Measurements from ENCODE around the gene COX6A1. TPM values are rescaled to one million over a fixed set of nuclear protein-coding genes. Genes with fewer than 3 reads are reported as not detected.
"Not testable (repeated sequence)": the region's sequence is repeated elsewhere in the genome, so short reads cannot be mapped to it uniquely, and the experiment has no call there.

The COX6A1 gene
- total RNA-seq, 1 experiment from 2014 or later, result 430 TPM

GRCh38 chr12:120468325-120468820, 30.5 kb downstream of the COX6A1 start:
- peak; percentile 59 for DNase-seq (ENCODE audit: low read depth)

GRCh38 chr12:120468821-120469449, 31.0 kb downstream of the COX6A1 start:
- DNase-seq (ENCODE audit: low read depth), result no peak

GRCh38 chr12:120469450-120470149, 31.7 kb downstream of the COX6A1 start, which contains the start of gene SRSF9:
Gene SRSF9 (minus strand): TSS chr12:120469748. CDS start chr12:120469609, 139 bp downstream.
- peak; percentile 92 for DNase-seq (ENCODE audit: low read depth)

GRCh38 chr12:120470150-120470784, 32.4 kb downstream of the COX6A1 start:
- DNase-seq (ENCODE audit: low read depth), result peak; percentile 27

- DNase-seq (ENCODE audit: low read depth), result no peak
Observed at GRCh38 chr12:120472521-120472920, 34.6 kb downstream of the COX6A1 start.

- no peak for DNase-seq (ENCODE audit: low read depth)
Observed at GRCh38 chr12:120473807-120474615, 36.1 kb downstream of the COX6A1 start.

GRCh38 chr12:120474616-120474960, 36.7 kb downstream of the COX6A1 start:
- DNase-seq (ENCODE audit: low read depth), result peak; percentile 87

- no peak for DNase-seq (ENCODE audit: low read depth)
Observed at GRCh38 chr12:120475643-120476042, 37.7 kb downstream of the COX6A1 start.

- DNase-seq (ENCODE audit: low read depth), result no peak
Observed at GRCh38 chr12:120479458-120479857, 41.5 kb downstream of the COX6A1 start.

GRCh38 chr12:120480211-120480610, 42.3 kb downstream of the COX6A1 start:
- no peak for DNase-seq (ENCODE audit: low read depth)

GRCh38 chr12:120481022-120481767, 43.3 kb downstream of the COX6A1 start:
- DNase-seq (ENCODE audit: low read depth), result no peak

GRCh38 chr12:120483621-120484020, 45.7 kb downstream of the COX6A1 start:
- no peak for DNase-seq (ENCODE audit: low read depth)

GRCh38 chr12:120485961-120486881, 48.3 kb downstream of the COX6A1 start:
- no peak for DNase-seq (ENCODE audit: low read depth)

GRCh38 chr12:120487552-120487951, 49.6 kb downstream of the COX6A1 start:
- DNase-seq (ENCODE audit: low read depth), result not testable (repeated sequence)

- DNase-seq (ENCODE audit: low read depth), result no peak
Observed at GRCh38 chr12:120488057-120488640, 50.2 kb downstream of the COX6A1 start.

GRCh38 chr12:120489018-120489417, 51.1 kb downstream of the COX6A1 start:
- no peak for DNase-seq (ENCODE audit: low read depth)

GRCh38 chr12:120490325-120490724, 52.4 kb downstream of the COX6A1 start:
- DNase-seq (ENCODE audit: low read depth), result no peak
